HEK293 (cell line): ENCODE data around the gene ADNP.

ENCODE experiments used
- CTCF ChIA-PET: fragments of 350-600 bp; formaldehyde crosslinking; extraction: SDS; loops from one replicate; lab custom pipeline; 2021; ENCODE audit warnings: antibody characterized with exemption; lab: Yijun Ruan, JAX
- POLR2A ChIA-PET: fragments of 300-600 bp; formaldehyde crosslinking; extraction: SDS; loops from one replicate; lab custom pipeline; 2020; ENCODE audit warnings: antibody characterized with exemption, inconsistent platforms; lab: Yijun Ruan, JAX
- H3K27ac ChIP-seq: fragments of 200-500 bp; sonication (Bioruptor generic); 2 replicates; pipeline ENCODE4 v1.5.1; 2014; ENCODE audit warnings: low read depth, low read length, control low read depth, inconsistent platforms; ENCODE audit errors: extremely low read depth
- H3K36me3 ChIP-seq, 2 experiments: fragments of 200-500 bp in 1 of 2; sonication (Bioruptor generic) in 1 of 2; 1 replicate in 1 of 2; 2 replicates in 1 of 2; pipeline ENCODE4 v1.5.1; 2014 to 2017; ENCODE audit warnings: inconsistent platforms in 2 of 2, low read length in 2 of 2; ENCODE audit not compliant: control insufficient read depth in 2 of 2, insufficient read depth in 1 of 2
- H3K4me1 ChIP-seq: fragments of 200-500 bp; sonication (Bioruptor generic); 2 replicates; pipeline ENCODE4 v1.5.1; 2014; ENCODE audit warnings: mild to moderate bottlenecking, low read length, inconsistent platforms; ENCODE audit not compliant: control insufficient read depth, insufficient read depth
- H3K4me3 ChIP-seq: 2 replicates; pipeline ENCODE4 v1.5.1; 2011; ENCODE audit warnings: low read depth, mild to moderate bottlenecking, control low read depth, low read length, moderate library complexity
- H3K9me3 ChIP-seq: fragments of 200-500 bp; sonication (Bioruptor generic); 2 replicates; pipeline ENCODE4 v1.5.1; 2014; ENCODE audit warnings: low read depth, low read length, inconsistent platforms; ENCODE audit not compliant: control insufficient read depth, insufficient read depth
- GLIS1 ChIP-seq: fragments of 450-650 bp; formaldehyde crosslinking; IDR thresholded peaks from 2 replicates; pipeline ENCODE4 v1.5.1; 2016; ENCODE audit warnings: missing biosample characterization, missing genetic modification characterization
- ZBTB8A ChIP-seq: fragments of 450-650 bp; formaldehyde crosslinking; IDR thresholded peaks from 2 replicates; pipeline ENCODE4 v1.5.1; 2016; ENCODE audit warnings: missing biosample characterization, missing genetic modification characterization
- ZEB2 ChIP-seq: fragments of 450-650 bp; formaldehyde crosslinking; IDR thresholded peaks from 2 replicates; pipeline ENCODE4 v1.5.1; 2016; ENCODE audit warnings: missing biosample characterization, missing genetic modification characterization
- ZIC2 ChIP-seq: fragments of 450-650 bp; formaldehyde crosslinking; IDR thresholded peaks from 2 replicates; pipeline ENCODE4 v1.5.1; 2016; ENCODE audit warnings: missing biosample characterization, missing genetic modification characterization
- ZNF221 ChIP-seq: fragments of 450-650 bp; formaldehyde crosslinking; IDR thresholded peaks from 2 replicates; pipeline ENCODE4 v1.5.1; 2017; ENCODE audit warnings: missing biosample characterization, missing genetic modification characterization, borderline replicate concordance
- ZNF24 ChIP-seq: fragments of 450-650 bp; formaldehyde crosslinking; IDR thresholded peaks from 2 replicates; pipeline ENCODE4 v1.5.1; 2016; ENCODE audit warnings: missing biosample characterization, missing genetic modification characterization
- ZNF302 ChIP-seq: fragments of 450-650 bp; formaldehyde crosslinking; IDR thresholded peaks from 2 replicates; pipeline ENCODE4 v1.5.1; 2016; ENCODE audit warnings: missing biosample characterization, missing genetic modification characterization, low read depth
- ZNF704 ChIP-seq: fragments of 450-650 bp; formaldehyde crosslinking; IDR thresholded peaks from 2 replicates; pipeline ENCODE4 v1.5.1; 2016; ENCODE audit warnings: missing biosample characterization, missing genetic modification characterization
- TF ChIP-seq, protein P1 (sequence below): fragments of 450-650 bp; formaldehyde crosslinking; IDR thresholded peaks from 2 replicates; pipeline ENCODE4 v1.5.1; 2016; ENCODE audit warnings: missing biosample characterization, missing genetic modification characterization
- TF ChIP-seq, protein P2 (sequence below): fragments of 450-650 bp; IDR thresholded peaks from 2 replicates; pipeline ENCODE4 v1.5.1; 2018; ENCODE audit warnings: missing biosample characterization, mild to moderate bottlenecking, missing genetic modification characterization
- TF ChIP-seq, protein P3 (sequence below): fragments of 450-650 bp; formaldehyde crosslinking; IDR thresholded peaks from 2 replicates; pipeline ENCODE4 v1.5.1; 2016; ENCODE audit warnings: missing biosample characterization, missing genetic modification characterization

Gene ADNP

GRCh38 chr20:50850721-50851286 lies 80.4 kb downstream of the ADNP start (continued):
- TF ChIP-seq GLIS1 (peak; percentile 25; the same call in 1 of the 2 replicates), ZEB2 (tag by site-specific recombination) (no peak), ZNF221 (tag by site-specific recombination) (no peak), ZBTB8A (tag by site-specific recombination) (no peak)
- TF ChIP-seq, protein P1, sequence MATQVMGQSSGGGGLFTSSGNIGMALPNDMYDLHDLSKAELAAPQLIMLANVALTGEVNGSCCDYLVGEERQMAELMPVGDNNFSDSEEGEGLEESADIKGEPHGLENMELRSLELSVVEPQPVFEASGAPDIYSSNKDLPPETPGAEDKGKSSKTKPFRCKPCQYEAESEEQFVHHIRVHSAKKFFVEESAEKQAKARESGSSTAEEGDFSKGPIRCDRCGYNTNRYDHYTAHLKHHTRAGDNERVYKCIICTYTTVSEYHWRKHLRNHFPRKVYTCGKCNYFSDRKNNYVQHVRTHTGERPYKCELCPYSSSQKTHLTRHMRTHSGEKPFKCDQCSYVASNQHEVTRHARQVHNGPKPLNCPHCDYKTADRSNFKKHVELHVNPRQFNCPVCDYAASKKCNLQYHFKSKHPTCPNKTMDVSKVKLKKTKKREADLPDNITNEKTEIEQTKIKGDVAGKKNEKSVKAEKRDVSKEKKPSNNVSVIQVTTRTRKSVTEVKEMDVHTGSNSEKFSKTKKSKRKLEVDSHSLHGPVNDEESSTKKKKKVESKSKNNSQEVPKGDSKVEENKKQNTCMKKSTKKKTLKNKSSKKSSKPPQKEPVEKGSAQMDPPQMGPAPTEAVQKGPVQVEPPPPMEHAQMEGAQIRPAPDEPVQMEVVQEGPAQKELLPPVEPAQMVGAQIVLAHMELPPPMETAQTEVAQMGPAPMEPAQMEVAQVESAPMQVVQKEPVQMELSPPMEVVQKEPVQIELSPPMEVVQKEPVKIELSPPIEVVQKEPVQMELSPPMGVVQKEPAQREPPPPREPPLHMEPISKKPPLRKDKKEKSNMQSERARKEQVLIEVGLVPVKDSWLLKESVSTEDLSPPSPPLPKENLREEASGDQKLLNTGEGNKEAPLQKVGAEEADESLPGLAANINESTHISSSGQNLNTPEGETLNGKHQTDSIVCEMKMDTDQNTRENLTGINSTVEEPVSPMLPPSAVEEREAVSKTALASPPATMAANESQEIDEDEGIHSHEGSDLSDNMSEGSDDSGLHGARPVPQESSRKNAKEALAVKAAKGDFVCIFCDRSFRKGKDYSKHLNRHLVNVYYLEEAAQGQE (tag by site-specific recombination): no peak
- TF ChIP-seq, protein P2, sequence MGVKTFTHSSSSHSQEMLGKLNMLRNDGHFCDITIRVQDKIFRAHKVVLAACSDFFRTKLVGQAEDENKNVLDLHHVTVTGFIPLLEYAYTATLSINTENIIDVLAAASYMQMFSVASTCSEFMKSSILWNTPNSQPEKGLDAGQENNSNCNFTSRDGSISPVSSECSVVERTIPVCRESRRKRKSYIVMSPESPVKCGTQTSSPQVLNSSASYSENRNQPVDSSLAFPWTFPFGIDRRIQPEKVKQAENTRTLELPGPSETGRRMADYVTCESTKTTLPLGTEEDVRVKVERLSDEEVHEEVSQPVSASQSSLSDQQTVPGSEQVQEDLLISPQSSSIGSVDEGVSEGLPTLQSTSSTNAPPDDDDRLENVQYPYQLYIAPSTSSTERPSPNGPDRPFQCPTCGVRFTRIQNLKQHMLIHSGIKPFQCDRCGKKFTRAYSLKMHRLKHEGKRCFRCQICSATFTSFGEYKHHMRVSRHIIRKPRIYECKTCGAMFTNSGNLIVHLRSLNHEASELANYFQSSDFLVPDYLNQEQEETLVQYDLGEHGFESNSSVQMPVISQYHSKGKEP (tag by site-specific recombination): no peak

GRCh38 chr20:50848846-50849673 lies 82.2 kb downstream of the ADNP start:
- H3K36me3 ChIP-seq: peaks cover 0 to 3% of the 10 kb centered on the region in 2 experiments; a peak in 1 of 3 replicates
- H3K4me1 ChIP-seq: peaks cover 4% of the 10 kb centered on the region; the same call in 1 of the 2 replicates
- POLR2A ChIA-PET: interaction anchor here (0.6 kb wide), 1 partner anchor 15 kb away, joined by 5 read pairs; no protein-coding TSS in a partner anchor
- TF ChIP-seq ZIC2 (tag by site-specific recombination) (peak; percentile 51), ZNF302 (tag by site-specific recombination) (no peak)
- CTCF ChIA-PET: interaction anchor here (0.7 to 0.8 kb wide), 2 partner anchors 18 to 1296 kb away, joined by 3 read pairs; no protein-coding TSS in a partner anchor
- no peaks in the 10 kb centered on the region for H3K9me3 ChIP-seq
- H3K27ac ChIP-seq: no peak overlapping the region
- H3K4me3 ChIP-seq: no peak overlapping the region

DNA sequence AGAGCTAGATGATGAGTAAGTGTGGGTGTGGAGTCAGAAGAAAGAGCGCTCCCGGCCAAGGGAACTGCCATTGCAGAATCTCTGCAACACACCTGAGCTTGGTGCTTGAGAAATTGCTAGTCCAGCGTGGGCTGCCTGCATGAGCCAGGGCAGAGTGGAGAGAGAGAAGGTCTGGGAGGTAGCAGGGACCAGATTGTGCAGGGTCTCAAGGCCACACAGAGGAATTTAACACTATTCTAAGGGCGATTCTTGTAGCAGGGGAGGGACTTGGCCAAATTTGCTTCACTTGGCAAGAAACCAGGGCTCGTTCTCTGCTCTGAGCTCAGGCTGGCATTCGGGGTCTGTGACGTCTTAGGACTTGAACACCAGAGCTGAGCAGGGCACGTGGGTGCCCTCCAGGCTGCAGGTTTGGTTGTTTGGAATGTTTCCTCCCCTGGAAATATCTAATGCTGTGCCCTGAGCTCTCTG lies 82.9 kb downstream of the ADNP start:
- POLR2A ChIA-PET: interaction anchor here (0.6 kb wide), 1 partner anchor 14 kb away, joined by 5 read pairs; no protein-coding TSS in a partner anchor
- CTCF ChIA-PET: interaction anchor here (0.8 kb wide), 1 partner anchor 17 kb away, joined by 3 read pairs; no protein-coding TSS in a partner anchor
- H3K4me1 ChIP-seq: peaks cover 4% of the 10 kb centered on the region; the same call in 1 of the 2 replicates
- H3K4me3 ChIP-seq: no peak overlapping the region
- peaks cover 0 to 5% of the 10 kb centered on the region in 2 experiments; a peak in 1 of 3 replicates for H3K36me3 ChIP-seq
- TF ChIP-seq ZNF24 (tag by site-specific recombination) (no peak), ZNF704 (no peak)
- TF ChIP-seq, protein P3, sequence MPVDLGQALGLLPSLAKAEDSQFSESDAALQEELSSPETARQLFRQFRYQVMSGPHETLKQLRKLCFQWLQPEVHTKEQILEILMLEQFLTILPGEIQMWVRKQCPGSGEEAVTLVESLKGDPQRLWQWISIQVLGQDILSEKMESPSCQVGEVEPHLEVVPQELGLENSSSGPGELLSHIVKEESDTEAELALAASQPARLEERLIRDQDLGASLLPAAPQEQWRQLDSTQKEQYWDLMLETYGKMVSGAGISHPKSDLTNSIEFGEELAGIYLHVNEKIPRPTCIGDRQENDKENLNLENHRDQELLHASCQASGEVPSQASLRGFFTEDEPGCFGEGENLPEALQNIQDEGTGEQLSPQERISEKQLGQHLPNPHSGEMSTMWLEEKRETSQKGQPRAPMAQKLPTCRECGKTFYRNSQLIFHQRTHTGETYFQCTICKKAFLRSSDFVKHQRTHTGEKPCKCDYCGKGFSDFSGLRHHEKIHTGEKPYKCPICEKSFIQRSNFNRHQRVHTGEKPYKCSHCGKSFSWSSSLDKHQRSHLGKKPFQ (tag by site-specific recombination): no peak
- no peaks in the 10 kb centered on the region for H3K9me3 ChIP-seq
- no peak overlapping the region for H3K27ac ChIP-seq
